CMK (cell line): ENCODE data around the gene SORL1.

ENCODE experiments used
- DNase-seq: peaks from one replicate; pipeline ENCODE4 v3.0.0-alpha.2; 2010; ENCODE audit warnings: low read depth

Gene SORL1

DNA sequence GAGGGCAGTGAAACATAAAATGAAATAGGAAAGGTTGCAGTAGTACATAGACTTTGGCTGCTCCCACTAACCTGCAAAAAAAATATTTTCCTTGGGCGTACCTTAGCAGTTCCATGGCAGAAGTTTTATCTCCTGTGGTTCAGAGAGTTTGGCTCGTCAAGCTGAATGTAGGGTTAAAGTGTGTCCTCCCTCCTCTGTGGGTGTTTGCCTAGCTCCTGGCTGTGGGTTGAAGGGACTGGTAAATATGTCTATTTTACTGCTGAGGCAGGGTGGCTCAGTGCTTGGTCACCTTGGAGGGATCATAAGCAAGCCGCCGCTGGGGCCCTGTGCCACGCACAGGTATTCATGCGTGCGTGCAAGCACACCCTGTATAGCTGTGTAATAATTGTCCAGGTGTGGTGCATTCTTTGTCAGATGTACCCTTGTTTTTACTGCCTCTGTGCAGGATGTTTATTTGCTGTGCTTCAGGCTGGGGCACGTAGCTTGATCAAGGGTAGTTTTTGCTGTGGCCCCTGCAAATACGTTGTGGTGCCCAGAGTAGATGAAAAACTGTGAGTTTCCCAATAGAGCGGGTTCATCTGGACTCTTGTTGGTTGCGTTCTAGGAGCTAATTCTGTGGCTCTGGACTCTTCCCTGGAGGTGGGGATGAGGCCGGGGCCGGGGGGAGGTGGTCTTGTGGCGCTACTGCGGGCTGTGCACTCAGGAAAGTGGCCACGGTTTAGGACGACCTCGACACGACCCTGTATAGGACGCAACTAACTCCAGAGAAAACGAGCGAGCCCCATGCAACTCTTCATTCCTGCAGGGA lies 732 bp upstream of the SORL1 start:
- no peak for DNase-seq

GRCh38 chr11:121452609-121453150 lies 566 bp downstream of the SORL1 start, which contains the start of gene SORL1-AS1:
Gene SORL1-AS1 (minus strand): TSS chr11:121452967.
- no peak for DNase-seq

GRCh38 chr11:121453589-121454299 lies 1.6 kb downstream of the SORL1 start:
- DNase-seq: no peak

DNA sequence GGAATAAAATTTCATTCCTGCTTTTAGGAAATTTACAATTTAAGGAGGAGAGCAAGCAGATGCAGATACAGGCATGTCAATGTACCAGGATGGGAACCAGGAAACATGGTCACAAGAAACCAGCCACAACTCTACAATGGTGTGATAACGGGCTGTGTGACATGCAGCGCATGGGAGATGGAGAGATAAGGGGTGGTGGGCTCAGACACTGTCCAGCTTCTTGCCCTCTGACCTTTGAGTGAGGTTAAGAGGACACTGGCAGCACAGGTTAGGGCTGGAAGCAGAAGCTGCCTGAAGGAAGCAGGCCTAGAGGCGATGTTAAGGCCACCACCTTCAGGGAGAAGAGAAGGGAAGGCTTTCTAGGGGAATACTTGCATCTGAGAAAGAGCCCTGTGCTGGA lies 3.0 kb downstream of the SORL1 start:
- DNase-seq: no peak

DNA sequence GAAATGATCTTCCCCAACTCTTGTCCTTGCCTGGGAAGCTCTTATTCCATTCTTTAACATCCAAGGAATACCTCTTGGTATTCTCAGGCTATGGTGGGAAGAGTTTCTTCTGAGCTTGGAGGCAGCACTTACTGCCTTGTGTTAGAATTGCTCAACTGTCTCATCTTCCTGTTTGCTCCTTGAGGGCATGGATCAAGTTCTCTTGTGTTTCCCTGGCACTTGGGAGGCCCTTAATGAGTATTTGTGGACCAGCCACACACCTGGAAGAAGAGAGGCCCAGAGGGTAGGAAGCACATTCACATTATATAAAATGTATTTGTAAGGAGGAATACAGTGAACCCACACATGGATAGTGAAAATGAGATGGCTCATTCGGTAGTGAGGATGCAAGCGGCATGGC lies 4.0 kb downstream of the SORL1 start:
- no peak for DNase-seq

- no peak for DNase-seq
Observed at GRCh38 chr11:121456816-121457431, 4.8 kb downstream of the SORL1 start.

DNA sequence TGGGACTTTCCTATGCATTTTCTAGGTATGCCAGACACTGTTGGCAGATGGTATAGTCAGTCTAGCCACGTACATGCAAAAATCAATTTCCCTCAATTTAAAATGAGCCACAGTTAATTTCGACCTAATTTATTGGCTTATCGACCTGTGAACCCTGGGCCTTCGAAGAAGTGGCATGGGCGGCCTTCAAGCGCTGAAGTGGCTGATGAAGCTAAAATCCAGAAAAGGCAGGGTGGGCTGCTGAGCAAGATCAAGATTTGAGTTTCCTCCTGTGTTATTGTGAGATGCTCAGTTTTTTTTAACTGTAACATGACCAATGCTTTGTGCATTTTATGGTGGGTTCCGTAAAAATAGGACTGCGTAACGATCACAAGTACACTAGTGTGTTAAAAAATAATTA lies 6.4 kb downstream of the SORL1 start:
- DNase-seq: no peak

DNA sequence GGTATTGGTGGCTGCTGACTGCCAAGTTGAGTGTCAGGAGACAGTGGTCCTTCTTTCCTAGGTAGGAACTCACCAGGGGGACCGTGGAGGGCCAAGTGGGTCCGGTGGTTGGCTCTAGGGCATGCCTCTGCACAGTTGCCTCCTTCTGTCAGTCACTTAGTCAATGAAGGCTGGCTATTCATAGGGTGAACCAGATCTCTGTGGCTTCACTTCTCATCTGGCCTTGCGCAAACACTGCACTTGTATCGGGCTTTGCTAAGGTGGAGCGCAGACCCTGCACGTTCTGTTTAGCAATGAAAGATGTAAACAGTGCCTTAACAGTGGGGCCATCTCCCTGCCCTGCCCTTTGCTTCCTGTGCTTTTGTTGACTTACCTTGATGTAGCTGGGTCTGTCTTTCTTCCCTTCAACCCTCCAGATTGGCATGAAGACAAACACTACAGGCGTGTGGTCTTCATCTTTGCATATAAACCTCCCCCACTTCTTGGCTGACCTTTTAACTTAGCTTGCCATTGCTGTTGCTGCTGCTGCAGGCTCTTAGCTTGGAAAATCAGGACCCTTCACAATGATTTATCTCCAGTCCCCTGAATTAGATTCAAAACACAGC lies 7.4 kb downstream of the SORL1 start:
- no peak for DNase-seq

- DNase-seq: no peak
Observed at GRCh38 chr11:121460941-121461514, 8.9 kb downstream of the SORL1 start.

DNA sequence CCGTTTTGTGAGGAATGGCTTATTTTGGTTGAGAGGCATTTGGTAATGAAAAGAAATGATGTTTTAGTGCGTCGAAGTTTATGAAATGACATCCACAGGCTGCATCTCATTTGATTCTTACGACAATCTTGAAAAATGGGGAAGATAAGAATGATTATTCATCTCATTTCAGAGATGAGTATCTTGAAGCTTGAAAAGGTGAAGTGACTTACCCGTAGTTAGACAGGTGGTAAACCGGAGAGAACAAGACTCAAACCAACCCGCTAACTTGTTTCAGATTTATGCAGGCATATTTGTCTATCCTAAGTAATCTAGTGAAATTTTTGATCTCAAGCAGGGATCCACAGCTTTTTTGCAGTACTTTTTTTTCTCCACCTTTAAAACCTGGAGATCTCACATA lies 9.7 kb downstream of the SORL1 start:
- DNase-seq: no peak

GRCh38 chr11:121463689-121464335 lies 11.7 kb downstream of the SORL1 start:
- no peak for DNase-seq

DNA sequence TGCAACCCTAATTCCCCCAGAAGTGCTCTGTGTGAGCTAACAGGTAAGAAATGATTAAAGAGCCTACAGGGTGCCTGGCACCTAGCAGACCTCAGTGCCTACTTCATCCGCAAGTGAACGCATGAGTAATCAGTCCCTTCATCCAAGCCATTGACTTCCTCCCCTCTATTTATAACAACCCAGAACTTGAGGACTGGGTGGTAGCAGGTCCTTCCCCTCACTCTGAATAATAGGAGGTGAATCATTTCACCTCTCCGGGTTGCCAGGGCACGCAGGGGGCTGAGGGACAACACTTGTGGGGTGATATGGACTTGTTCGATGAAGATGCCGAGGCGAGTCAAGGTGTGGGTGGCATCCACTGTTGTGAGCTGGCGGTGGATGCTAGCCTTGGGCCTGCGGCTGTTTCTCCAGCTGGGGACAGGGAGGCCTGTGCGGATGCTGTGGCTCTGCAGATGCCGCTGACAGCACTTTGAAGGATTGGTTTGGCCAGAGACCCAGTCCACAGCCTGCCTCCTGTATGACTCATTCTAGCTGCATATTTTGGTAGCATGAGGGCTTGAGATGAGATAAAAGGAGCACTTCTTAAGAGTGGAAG lies 12.3 kb downstream of the SORL1 start:
- DNase-seq: no peak

DNA sequence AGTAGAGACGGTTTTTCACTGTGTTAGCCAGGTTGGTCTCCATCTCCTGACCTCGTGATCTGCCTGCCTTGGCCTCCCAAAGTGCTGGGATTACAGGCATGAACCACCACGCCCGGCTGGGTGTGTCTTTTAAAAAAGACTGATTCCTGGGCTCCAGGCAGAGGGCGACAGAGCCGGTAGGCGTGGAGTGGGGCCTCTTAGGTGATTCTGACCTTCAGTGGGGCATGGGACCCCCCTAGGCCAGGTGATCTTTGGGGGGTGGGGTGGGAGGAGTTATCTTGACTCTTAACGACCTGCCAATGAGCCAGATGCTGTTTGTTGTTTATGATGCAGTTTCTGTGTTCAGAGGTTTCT lies 13.6 kb downstream of the SORL1 start:
- DNase-seq: no peak

DNA sequence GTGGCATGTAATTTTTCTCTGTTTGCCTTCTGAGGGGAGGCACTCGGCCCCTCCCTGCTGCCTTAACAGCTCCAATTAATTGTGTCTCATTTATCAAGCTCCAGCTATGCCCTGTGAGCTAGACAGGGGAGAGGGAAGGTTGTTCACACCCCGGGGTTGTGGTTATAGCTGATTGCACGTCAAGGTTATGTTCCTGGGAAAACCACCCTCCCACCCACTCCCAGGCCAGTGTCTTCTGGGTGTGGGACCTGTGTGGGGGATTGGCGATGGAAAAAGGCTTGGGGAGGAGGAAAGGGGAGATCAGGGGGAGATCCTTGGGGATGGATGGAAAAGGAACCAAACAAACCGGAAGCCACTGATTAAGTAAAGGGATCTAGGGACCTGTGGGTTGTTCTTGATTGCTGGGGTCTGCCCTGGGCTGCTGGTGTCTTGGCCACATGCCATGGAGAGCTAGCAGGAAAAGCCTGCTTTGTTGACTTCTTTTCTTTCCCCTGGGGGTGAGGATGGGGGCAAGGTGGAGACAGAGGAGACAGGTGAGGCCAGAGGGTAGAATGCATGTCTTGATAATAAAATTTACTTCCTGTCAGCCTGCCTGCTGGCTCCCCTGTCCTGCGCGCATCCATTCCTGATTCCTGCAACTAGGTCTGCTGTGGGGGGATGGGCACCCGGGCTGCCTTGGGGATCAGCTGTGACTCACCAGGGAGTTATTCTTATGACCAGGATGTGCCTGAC lies 14.1 kb downstream of the SORL1 start:
- no peak for DNase-seq

- no peak for DNase-seq
Observed at GRCh38 chr11:121467471-121467870, 15.4 kb downstream of the SORL1 start.

DNA sequence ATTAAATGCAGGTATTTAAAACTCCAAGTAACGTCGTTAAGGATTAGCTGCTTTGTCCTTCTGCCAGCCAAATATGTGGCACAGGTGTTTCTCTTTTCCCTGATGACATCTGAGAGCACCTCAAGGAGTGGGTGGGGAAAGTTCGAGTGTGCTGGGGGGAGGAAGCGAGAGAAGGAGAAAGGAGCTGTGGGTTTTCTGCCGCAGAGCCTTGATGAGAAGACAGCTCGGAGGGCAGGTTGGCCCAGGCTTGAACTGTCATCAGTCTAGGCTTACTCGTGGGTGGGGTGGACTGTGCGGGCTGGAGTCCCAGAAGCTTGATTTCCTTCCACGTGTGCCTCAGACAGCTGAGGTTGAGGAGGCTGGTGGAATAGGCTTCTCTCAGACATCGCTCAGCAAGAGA lies 15.9 kb downstream of the SORL1 start:
- DNase-seq: no peak

GRCh38 chr11:121469910-121470309 lies 17.8 kb downstream of the SORL1 start:
- no peak for DNase-seq

DNA sequence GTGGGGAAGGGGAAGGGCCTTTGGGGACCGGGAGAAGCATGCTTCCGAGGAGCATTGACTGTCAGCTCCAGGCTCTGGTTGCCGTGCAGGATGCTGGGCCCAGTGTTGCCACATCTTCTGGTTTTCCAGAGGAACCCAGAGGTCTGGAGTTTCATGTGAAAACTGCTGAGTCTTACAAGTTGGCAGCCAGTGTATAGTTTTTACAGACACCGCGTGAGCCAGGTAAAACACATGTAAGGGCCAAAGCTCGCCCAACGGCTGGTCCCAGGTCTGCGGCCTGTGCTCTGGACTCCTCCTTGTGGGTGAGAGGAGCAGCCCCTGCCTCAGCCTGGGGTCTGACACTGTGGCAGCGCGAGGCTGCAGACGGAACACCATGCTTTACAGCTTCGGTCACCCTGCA lies 19.1 kb downstream of the SORL1 start:
- DNase-seq: no peak

DNA sequence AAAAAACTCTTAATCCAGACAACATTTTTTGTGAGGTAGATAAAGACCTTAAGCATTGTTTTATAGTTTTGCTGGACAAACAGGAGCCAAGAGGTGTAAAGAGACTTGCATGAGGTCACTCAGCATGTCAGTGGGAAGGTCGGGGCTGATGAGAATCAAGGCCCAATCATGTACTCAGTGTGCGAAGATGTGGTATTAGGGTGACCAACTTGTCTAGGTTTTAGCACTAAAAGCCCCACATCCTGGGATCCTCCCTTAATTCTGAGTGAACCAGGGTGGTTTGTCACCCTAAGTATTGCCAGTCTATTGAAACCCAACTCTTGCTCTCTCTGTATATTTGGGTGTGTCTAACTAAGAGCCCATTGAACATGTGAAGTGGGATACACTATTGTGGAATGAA lies 20.2 kb downstream of the SORL1 start:
- no peak for DNase-seq

DNA sequence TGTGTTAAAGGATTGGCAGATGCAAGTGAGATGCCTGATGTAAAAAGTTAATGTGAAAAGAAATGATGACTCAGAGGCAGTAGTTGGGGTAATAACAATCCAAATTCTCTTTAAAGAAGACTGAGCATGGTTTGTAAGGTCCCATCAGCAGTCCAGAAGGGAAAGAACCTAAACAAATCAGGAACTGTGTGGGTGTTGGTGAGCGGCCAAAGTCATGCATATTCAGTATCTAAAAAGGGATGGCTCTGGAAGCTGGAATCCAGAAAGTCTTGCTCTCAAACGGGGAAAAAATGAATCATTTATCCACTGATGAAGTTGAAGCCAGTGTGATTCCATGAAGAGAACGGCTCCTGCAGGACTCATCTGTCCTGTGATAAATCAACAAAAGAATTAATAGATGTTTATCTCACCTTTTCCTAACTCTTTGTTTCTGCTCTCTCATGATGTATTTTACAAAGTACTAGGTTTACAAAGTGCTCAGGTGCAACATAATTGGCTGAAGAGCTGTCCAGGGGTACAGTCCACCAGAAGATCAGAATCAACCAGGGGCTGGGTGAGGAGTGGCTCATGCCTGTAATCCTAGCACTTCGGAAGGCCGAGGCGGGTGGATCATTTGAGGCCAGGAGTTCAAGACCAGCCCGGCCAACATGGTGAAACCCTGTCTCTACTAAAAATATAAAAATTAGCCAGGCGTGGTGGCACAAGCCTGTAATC lies 21.1 kb downstream of the SORL1 start:
- DNase-seq: no peak
